PC-3 (cell line): ENCODE results near the gene PLEKHO1. TPM values are rescaled to one million over a fixed set of nuclear protein-coding genes. Genes with fewer than 3 reads are reported as not detected.
"Not testable (repeated sequence)": the region's sequence is repeated elsewhere in the genome, so short reads cannot be mapped to it uniquely, and the experiment has no call there.

ENCODE experiments used
- ATAC-seq: fragments of 200-7000 bp; cut with Tn5 transposase; 2 replicates; pipeline ENCODE4 v1.9.1; 2020; ENCODE audit warnings: mild to moderate bottlenecking, moderate library complexity
- BruUV-seq: library from RNA; stranded (reverse); fragments of 400-500 nt; replicated peaks from 2 replicates; lab custom pipeline; 2021; lab: Mats Ljungman, UMichigan
- CTCF ChIA-PET: fragments of 300-600 bp; sonication (Branson Sonifier 250); formaldehyde crosslinking; loops from one replicate; lab custom pipeline; 2022; ENCODE audit warnings: antibody characterized with exemption; lab: Charles Lee
- POLR2A ChIA-PET: fragments of 300-600 bp; sonication (Branson Sonifier 250); formaldehyde crosslinking; loops from one replicate; lab custom pipeline; 2022; ENCODE audit warnings: antibody characterized with exemption; ENCODE audit not compliant: unreplicated experiment; lab: Charles Lee
- DNase-seq: peaks from one replicate; pipeline ENCODE4 v3.0.0-alpha.2; 2015
- H2AFZ ChIP-seq: fragments of 300-600 bp; sonication (generic); 2 replicates; pipeline ENCODE4 v1.6.0; 2016; ENCODE audit warnings: antibody characterized with exemption, low read length
- H3F3A ChIP-seq: fragments of 300-600 bp; sonication (generic); one replicate; pipeline ENCODE4 v1.6.0; 2017; ENCODE audit warnings: antibody characterized with exemption, low read length, control low read depth, mild to moderate bottlenecking; ENCODE audit not compliant: unreplicated experiment
- H3K27ac ChIP-seq: fragments of 300-600 bp; sonication (generic); 2 replicates; pipeline ENCODE4 v1.5.1; 2016; ENCODE audit warnings: mild to moderate bottlenecking, low read length
- H3K27me3 ChIP-seq: fragments of 300-600 bp; sonication (generic); 2 replicates; pipeline ENCODE4 v1.6.1; 2016; ENCODE audit warnings: low read length, mixed read lengths
- H3K36me3 ChIP-seq: fragments of 300-600 bp; sonication (generic); 2 replicates; pipeline ENCODE4 v1.6.1; 2016; ENCODE audit warnings: low read depth, mixed run types, low read length, mixed read lengths
- H3K4me1 ChIP-seq: fragments of 300-600 bp; sonication (generic); 2 replicates; pipeline ENCODE4 v1.5.1; 2016; ENCODE audit warnings: low read length; ENCODE audit not compliant: insufficient read depth
- H3K4me2 ChIP-seq: fragments of 300-600 bp; sonication (generic); 2 replicates; pipeline ENCODE4 v1.6.0; 2016; ENCODE audit warnings: low read length
- H3K4me3 ChIP-seq: fragments of 300-600 bp; sonication (generic); 2 replicates; pipeline ENCODE4 v1.5.1; 2016; ENCODE audit warnings: mild to moderate bottlenecking, low read length, mixed read lengths
- H3K79me2 ChIP-seq: fragments of 300-600 bp; sonication (generic); 2 replicates; pipeline ENCODE4 v1.6.1; 2017; ENCODE audit warnings: low read length, mixed read lengths
- H3K9ac ChIP-seq: fragments of 300-600 bp; sonication (generic); 2 replicates; pipeline ENCODE4 v1.6.0; 2016; ENCODE audit warnings: mild to moderate bottlenecking, low read length
- H3K9me2 ChIP-seq: fragments of 300-600 bp; sonication (generic); replicated peaks from 2 replicates; pipeline ENCODE4 v1.6.1; 2016; ENCODE audit warnings: mixed run types, low read length, mixed read lengths
- H3K9me3 ChIP-seq: fragments of 300-600 bp; sonication (generic); 2 replicates; pipeline ENCODE4 v1.6.1; 2016; ENCODE audit warnings: low read length, mixed read lengths
- H4K20me1 ChIP-seq: fragments of 300-600 bp; sonication (generic); 2 replicates; pipeline ENCODE4 v1.6.1; 2016; ENCODE audit warnings: low read length, mixed read lengths
- EZH2 ChIP-seq: fragments of 300-600 bp; sonication (generic); IDR thresholded peaks from one replicate; pipeline ENCODE4 v1.6.1; 2017; ENCODE audit warnings: antibody characterized with exemption, mild to moderate bottlenecking, low read length; ENCODE audit not compliant: unreplicated experiment
- EZH2phosphoT487 ChIP-seq: fragments of 300-600 bp; sonication (generic); IDR thresholded peaks from 2 replicates; pipeline ENCODE4 v1.6.1; 2018; ENCODE audit warnings: mild to moderate bottlenecking, antibody characterized with exemption, low read length, borderline replicate concordance
- intact Hi-C: fragments of 100-400 bp; cut with micrococcal nuclease; formaldehyde crosslinking; loops from 2 replicates; pipeline ENCODE4 v1.9.0; 2023
- total RNA-seq: library from RNA; depleted of rRNA; stranded (reverse); fragments of >200 nt; gene quantifications from 2 replicates; pipeline ENCODE4 v1.2.3, GENCODE V29; 2014
- TF ChIP-seq, protein P1 (sequence below): fragments of 300-600 bp; sonication (generic); conservative IDR thresholded peaks from 2 replicates; pipeline ENCODE4 v1.5.1; 2017; ENCODE audit warnings: antibody characterized with exemption, low read depth, mild to moderate bottlenecking, low read length

Gene PLEKHO1
- total RNA-seq, 1 experiment from 2014 or later = 13.8 TPM

DNA sequence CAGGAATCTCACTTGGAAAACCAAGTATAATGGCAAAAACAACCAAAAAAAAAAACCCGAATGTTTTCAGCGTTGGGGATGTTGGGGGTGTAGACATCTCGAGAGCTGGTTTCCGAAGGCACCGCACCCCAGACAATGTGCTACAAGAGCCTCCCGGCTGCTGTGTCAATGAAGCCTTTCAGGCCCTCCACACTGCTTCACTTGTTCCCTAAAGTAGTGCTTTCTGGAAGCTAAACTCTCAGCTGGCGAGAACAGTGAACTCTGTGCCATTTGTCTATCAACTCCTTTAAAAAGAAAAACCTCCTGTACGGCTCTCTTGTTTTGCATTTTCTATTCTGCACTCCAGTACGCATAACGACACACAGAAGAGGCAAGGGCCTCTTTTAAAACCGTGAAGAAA, 32.5 kb downstream of the PLEKHO1 start:
- no peaks in the 10 kb centered on the region for H3K36me3 ChIP-seq
- H3K27ac ChIP-seq = no peak overlapping the region
- DNase-seq (no peak), ATAC-seq (no peak)
- no peaks in the 10 kb centered on the region for H3K9me2 ChIP-seq
- CTCF ChIA-PET = interaction anchor here (0.6 kb wide), 1 partner anchor 9 kb away, joined by 5 read pairs; no protein-coding TSS in a partner anchor
- peaks cover 11% of the 10 kb centered on the region for H3K4me1 ChIP-seq
- H3F3A ChIP-seq = no peaks in the 10 kb centered on the region
- no peak overlapping the region for H2AFZ ChIP-seq
- H3K9ac ChIP-seq = no peak overlapping the region
- no peaks in the 10 kb centered on the region for H3K79me2 ChIP-seq
- no peaks in the 10 kb centered on the region for H3K9me3 ChIP-seq
- intact Hi-C loops = loop anchor here (10.0 kb wide), 1 partner anchor 287 kb away; the partner anchor contains the start of gene BOLA1
- no peaks in the 10 kb centered on the region for H4K20me1 ChIP-seq
- no TSS peak for BruUV-seq
- no peak overlapping the region for H3K4me3 ChIP-seq
- H3K27me3 ChIP-seq = no peaks in the 10 kb centered on the region
- TF ChIP-seq, protein P1, sequence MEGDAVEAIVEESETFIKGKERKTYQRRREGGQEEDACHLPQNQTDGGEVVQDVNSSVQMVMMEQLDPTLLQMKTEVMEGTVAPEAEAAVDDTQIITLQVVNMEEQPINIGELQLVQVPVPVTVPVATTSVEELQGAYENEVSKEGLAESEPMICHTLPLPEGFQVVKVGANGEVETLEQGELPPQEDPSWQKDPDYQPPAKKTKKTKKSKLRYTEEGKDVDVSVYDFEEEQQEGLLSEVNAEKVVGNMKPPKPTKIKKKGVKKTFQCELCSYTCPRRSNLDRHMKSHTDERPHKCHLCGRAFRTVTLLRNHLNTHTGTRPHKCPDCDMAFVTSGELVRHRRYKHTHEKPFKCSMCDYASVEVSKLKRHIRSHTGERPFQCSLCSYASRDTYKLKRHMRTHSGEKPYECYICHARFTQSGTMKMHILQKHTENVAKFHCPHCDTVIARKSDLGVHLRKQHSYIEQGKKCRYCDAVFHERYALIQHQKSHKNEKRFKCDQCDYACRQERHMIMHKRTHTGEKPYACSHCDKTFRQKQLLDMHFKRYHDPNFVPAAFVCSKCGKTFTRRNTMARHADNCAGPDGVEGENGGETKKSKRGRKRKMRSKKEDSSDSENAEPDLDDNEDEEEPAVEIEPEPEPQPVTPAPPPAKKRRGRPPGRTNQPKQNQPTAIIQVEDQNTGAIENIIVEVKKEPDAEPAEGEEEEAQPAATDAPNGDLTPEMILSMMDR = no peak
- TF ChIP-seq EZH2phosphoT487 (no peak), EZH2 (no peak)
- no peak overlapping the region for H3K4me2 ChIP-seq
- POLR2A ChIA-PET = no interaction called here

DNA sequence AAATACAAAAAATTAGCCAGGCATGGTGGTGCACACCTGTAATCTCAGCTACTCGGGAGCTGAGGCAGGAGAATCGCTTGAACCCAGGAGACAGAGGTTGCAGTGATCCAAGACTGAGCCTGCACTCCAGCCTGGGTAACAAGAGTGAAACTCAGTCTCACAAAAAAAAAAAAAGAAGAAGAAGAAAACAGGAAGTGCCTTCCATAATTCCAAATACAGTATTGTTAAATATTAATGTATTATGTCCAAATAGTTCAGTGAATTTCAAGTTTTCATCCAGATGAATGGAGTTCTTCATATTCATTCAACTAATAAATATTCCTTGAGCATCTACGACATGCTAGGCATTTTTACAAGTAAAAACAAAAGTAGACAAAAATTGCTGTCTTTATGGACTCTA, 33.3 kb downstream of the PLEKHO1 start:
- Histone ChIP-seq H3F3A (no peaks in the 10 kb centered on the region), H3K4me3 (no peak overlapping the region), H3K27me3 (no peaks in the 10 kb centered on the region), H3K9me3 (no peaks in the 10 kb centered on the region), H3K4me2 (no peak overlapping the region), H3K9ac (no peak overlapping the region), H3K27ac (no peak overlapping the region), H3K4me1 (peaks cover 15% of the 10 kb centered on the region), H3K36me3 (no peaks in the 10 kb centered on the region), H4K20me1 (no peaks in the 10 kb centered on the region), H2AFZ (no peak overlapping the region), H3K79me2 (no peaks in the 10 kb centered on the region), H3K9me2 (no peaks in the 10 kb centered on the region)
- no TSS peak for BruUV-seq
- intact Hi-C loops = loop anchor here (10.0 kb wide), 1 partner anchor 288 kb away; the partner anchor contains the start of gene BOLA1
- ChIA-PET POLR2A (no interaction called here), CTCF (no interaction called here)
- no peak for ATAC-seq
- no peak for TF ChIP-seq EZH2
- TF ChIP-seq, protein P1 = no peak
- no peak for TF ChIP-seq EZH2phosphoT487
- no peak for DNase-seq

DNA sequence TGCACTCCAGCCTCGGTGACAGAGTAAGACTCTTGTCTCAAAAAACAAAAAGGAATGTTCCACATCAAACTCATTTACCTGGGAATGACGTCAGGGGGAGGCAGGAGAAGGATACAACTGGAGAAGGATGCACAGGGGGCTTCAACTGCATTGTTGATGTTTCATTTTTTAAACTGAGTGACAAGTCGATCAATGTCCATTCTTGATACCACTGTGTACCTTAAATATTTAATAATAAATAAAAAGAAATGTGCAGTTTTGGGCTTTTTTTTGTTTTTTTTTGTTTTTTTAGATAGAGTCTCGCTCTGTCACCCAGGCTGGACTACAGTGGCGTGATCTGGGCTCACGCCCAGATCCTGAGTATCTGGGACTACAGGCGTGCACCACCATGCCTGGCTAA, 35.8 kb downstream of the PLEKHO1 start:
- H3K9me3 ChIP-seq = no peaks in the 10 kb centered on the region
- no peaks in the 10 kb centered on the region for H3K9me2 ChIP-seq
- no peaks in the 10 kb centered on the region for H4K20me1 ChIP-seq
- POLR2A ChIA-PET = no interaction called here
- DNase-seq (no peak), ATAC-seq (no peak)
- no peaks in the 10 kb centered on the region for H3K79me2 ChIP-seq
- no peaks in the 10 kb centered on the region for H3K27me3 ChIP-seq
- no peaks in the 10 kb centered on the region for H3F3A ChIP-seq
- intact Hi-C loops = loop anchor here (10.0 kb wide), 1 partner anchor 291 kb away; the partner anchor contains the start of gene BOLA1
- H3K36me3 ChIP-seq = no peaks in the 10 kb centered on the region
- BruUV-seq = no TSS peak
- H3K4me3 ChIP-seq = no peak overlapping the region
- H3K4me1 ChIP-seq = peaks cover 15% of the 10 kb centered on the region
- H3K4me2 ChIP-seq = no peak overlapping the region
- no peak for TF ChIP-seq EZH2
- TF ChIP-seq EZH2phosphoT487 = no peak
- TF ChIP-seq, protein P1 = no peak
- no peak overlapping the region; the same call in 1 of the 2 replicates for H2AFZ ChIP-seq
- CTCF ChIA-PET = no interaction called here
- H3K27ac ChIP-seq = peak overlapping the region; percentile 54; the same call in 1 of the 2 replicates
- no peak overlapping the region for H3K9ac ChIP-seq

DNA sequence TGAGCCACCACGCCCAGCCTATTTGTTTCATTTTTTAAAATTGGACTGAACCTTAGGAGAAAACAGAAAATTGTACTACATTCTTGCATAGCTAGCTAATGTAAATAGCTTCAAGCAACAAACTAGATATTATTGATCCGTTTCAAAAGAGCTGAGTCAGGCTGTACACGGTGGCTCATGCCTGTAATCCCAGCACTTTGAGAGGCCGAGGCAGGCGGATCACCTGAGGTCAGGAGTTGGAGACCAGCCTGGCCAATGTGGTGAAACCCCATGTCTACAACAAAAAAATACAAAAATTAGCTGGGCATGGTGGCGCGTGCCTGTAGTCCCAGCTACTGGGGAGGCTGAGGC, 36.7 kb downstream of the PLEKHO1 start:
- DNase-seq (peak; percentile 57), ATAC-seq (peak; percentile 69)
- H3K36me3 ChIP-seq, H3K9me2 ChIP-seq, H3K79me2 ChIP-seq, BruUV-seq, H4K20me1 ChIP-seq, H3K27me3 ChIP-seq, H3K9me3 ChIP-seq, H3F3A ChIP-seq: not testable (repeated sequence)
- H3K4me3 ChIP-seq = peak overlapping the region; percentile 36; the same call in 1 of the 2 replicates
- peak overlapping the region; percentile 54 for H3K27ac ChIP-seq
- POLR2A ChIA-PET = interaction anchor here (0.6 kb wide), 1 partner anchor 345 kb away, joined by 6 read pairs; no protein-coding TSS in a partner anchor
- H3K4me1 ChIP-seq = peaks cover 15% of the 10 kb centered on the region
- CTCF ChIA-PET = interaction anchor here (0.6 to 1.2 kb wide), 6 partner anchors 17 to 299 kb away, joined by 3 to 20 read pairs (median 4); partner anchors contain the start of gene MTMR11
- H3K9ac ChIP-seq = 0 out of 2 replicates have a peak overlapping the region, but pooled peaks have one; percentile 17
- peak overlapping the region; percentile 79 for H2AFZ ChIP-seq
- H3K4me2 ChIP-seq = peak overlapping the region; percentile 73
- intact Hi-C loops = loop anchor here (10.0 kb wide), 1 partner anchor 292 kb away; the partner anchor contains the start of gene BOLA1
